ENCODE measurements around the gene GGT5. TPM values are rescaled to one million over a fixed set of nuclear protein-coding genes. Genes with fewer than 3 reads are reported as not detected.
"Not testable (repeated sequence)": the region's sequence is repeated elsewhere in the genome, so short reads cannot be mapped to it uniquely, and the experiment has no call there.

GGT5 gene
- total and polyA plus RNA-seq, 2 of the 13 experiments (the other 11 are each of a cell fraction or from before 2014, with no cell fraction given) = 0.69 to 3.1 TPM

GRCh38 chr22:24245030-24245431 is at the start of gene GGT5 (continued):
- TF ChIP-seq HNF4A (CRISPR knock-in tag; IDR thresholded peaks at IDR 0.05) (peak; percentile 50), ZNF652 (CRISPR knock-in tag; IDR thresholded peaks at IDR 0.05; ENCODE audit: borderline replicate concordance, low read depth) (peak; percentile 92), TFAP4 (IDR thresholded peaks at IDR 0.05; ENCODE audit: borderline replicate concordance, low read depth) (peak; percentile 82), GATAD2A (CRISPR knock-in tag; IDR thresholded peaks at IDR 0.05) (peak; percentile 42; the same call in 1 of the 2 replicates), CTCF (CRISPR knock-in tag; IDR thresholded peaks at IDR 0.05) (peak; percentile 49)

- H3K4me3 ChIP-seq (replicated peaks in 1 of 3; ENCODE audit: insufficient read depth in 1 of 3, low read depth in 2 of 3, low read length in 3 of 3); H3K27me3 ChIP-seq (ENCODE audit: control insufficient read depth in 1 of 2, insufficient read depth in 2 of 2, low read length in 2 of 2); H3K36me3 ChIP-seq (replicated peaks in 1 of 2; ENCODE audit: control insufficient read depth in 1 of 2, insufficient read depth in 2 of 2, low read length in 2 of 2); H4K20me1 ChIP-seq (ENCODE audit: insufficient read depth, low read length); intact Hi-C loops (cut with micrococcal nuclease; ENCODE audit: unreplicated experiment); H3K9me3 ChIP-seq (ENCODE audit: low read length); BruUV-seq (replicated peaks); H2AFZ ChIP-seq (ENCODE audit: low read length); POLR2A ChIA-PET; H3K9ac ChIP-seq (ENCODE audit: insufficient read depth, low read depth, low read length); ATAC-seq; in situ Hi-C loops (cut with HindIII; ENCODE audit: extremely low pct_ligation_motif_present, low pct_unique_long_range_greater_than_20kb); FAIRE-seq; CTCF ChIA-PET (ENCODE audit: low intra/inter-chr PET ratio, low total read pairs); TF ChIP-seq NR2F6 (IDR thresholded peaks at IDR 0.05); EP300 (CRISPR knock-in tag; IDR thresholded peaks at IDR 0.05; ENCODE audit: borderline replicate concordance): not testable (repeated sequence)
- peak; percentile 39 for DNase-seq (ENCODE audit: low spot score)
- Histone ChIP-seq H3K79me2 (ENCODE audit: insufficient read depth, low read length) (peaks cover 48% of the 10 kb centered on the region), H3K27ac (ENCODE audit: extremely low read length, insufficient read depth, low read length) (peak overlapping the region; percentile 37), H3K4me2 (ENCODE audit: low read depth, low read length) (0 out of 2 replicates have a peak overlapping the region, but pooled peaks have one; percentile 8), H3K4me1 (ENCODE audit: insufficient read depth, low read length) (peaks cover 43% of the 10 kb centered on the region)
- 91% methylated on average over 3 of the region's 3 CpGs for WGBS (ENCODE audit: low lambda C conversion rate)
- 0 out of 2 replicates have a peak, but pooled peaks have one; percentile 27 for TF ChIP-seq NR2C2 (CRISPR knock-in tag; IDR thresholded peaks at IDR 0.05; ENCODE audit: borderline replicate concordance)
- 0 out of 2 replicates have a peak, but pooled peaks have one; percentile 12 for TF ChIP-seq FOXA3 (CRISPR knock-in tag; IDR thresholded peaks at IDR 0.05)
- TF ChIP-seq SOX5 (CRISPR knock-in tag; IDR thresholded peaks at IDR 0.05; ENCODE audit: borderline replicate concordance) = 0 out of 2 replicates have a peak, but pooled peaks have one; percentile 8
- peak; percentile 53; the same call in 1 of the 2 replicates for TF ChIP-seq NR2F6 (CRISPR knock-in tag; IDR thresholded peaks at IDR 0.05)
- TF ChIP-seq PATZ1 (CRISPR knock-in tag; IDR thresholded peaks at IDR 0.05) = peak; percentile 32; the same call in 1 of the 2 replicates
- TF ChIP-seq EP300 (IDR thresholded peaks at IDR 0.05; ENCODE audit: low read depth in 2 of 2, low read length in 2 of 2) = 0 out of 4 replicates have a peak, but pooled peaks of 1 of the 2 experiments have one; percentile 6
- TF ChIP-seq ARID5B (CRISPR knock-in tag; IDR thresholded peaks at IDR 0.05) = peak; percentile 55
Observed at GRCh38 chr22:24292202-24292830, 47.4 kb upstream of the GGT5 start.

All from HepG2 (cell line).